ENCODE data around the gene RPS27. TPM values are rescaled to one million over a fixed set of nuclear protein-coding genes. Genes with fewer than 3 reads are reported as not detected.
"Not testable (repeated sequence)": the region's sequence is repeated elsewhere in the genome, so short reads cannot be mapped to it uniquely, and the experiment has no call there.

Gene RPS27
- polyA plus RNA-seq, 1 of the 3 experiments (the other 2 are of a cell fraction): 7,060 TPM

DNA sequence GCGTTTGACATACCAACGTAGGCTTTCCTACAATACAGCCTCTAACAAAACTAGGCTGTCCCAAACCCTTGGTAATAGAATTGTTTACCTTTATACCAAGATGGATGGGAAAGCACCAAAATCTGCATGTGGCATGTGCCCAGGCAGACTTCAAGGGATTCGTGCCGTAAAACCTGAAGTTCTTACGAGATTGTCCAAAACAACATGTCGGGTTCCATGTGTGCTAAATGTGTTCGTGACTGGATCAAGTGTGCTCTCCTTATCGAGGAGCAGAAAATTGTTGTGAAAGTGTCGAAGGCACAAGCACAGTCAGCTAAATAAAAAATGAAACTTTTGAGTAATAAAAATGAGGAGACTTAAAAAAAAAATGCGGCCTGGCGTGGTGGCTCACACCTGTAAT is 5.1 kb downstream of the RPS27 start:
- TF ChIP-seq MXI1 (IDR thresholded peaks at IDR 0.05; ENCODE audit: low read depth, low read length) (no peak), NFIC (IDR thresholded peaks at IDR 0.05; ENCODE audit: borderline replicate concordance) (no peak), YY1 (IDR thresholded peaks at IDR 0.05; ENCODE audit: low read depth) (no peak), CHD2 (IDR thresholded peaks at IDR 0.05; ENCODE audit: low read length, partially characterized antibody) (no peak), FOXM1 (IDR thresholded peaks at IDR 0.05; ENCODE audit: low read depth) (no peak), FOXJ3 (CRISPR knock-in tag; IDR thresholded peaks at IDR 0.05) (no peak)
- TF ChIP-seq, protein P1, sequence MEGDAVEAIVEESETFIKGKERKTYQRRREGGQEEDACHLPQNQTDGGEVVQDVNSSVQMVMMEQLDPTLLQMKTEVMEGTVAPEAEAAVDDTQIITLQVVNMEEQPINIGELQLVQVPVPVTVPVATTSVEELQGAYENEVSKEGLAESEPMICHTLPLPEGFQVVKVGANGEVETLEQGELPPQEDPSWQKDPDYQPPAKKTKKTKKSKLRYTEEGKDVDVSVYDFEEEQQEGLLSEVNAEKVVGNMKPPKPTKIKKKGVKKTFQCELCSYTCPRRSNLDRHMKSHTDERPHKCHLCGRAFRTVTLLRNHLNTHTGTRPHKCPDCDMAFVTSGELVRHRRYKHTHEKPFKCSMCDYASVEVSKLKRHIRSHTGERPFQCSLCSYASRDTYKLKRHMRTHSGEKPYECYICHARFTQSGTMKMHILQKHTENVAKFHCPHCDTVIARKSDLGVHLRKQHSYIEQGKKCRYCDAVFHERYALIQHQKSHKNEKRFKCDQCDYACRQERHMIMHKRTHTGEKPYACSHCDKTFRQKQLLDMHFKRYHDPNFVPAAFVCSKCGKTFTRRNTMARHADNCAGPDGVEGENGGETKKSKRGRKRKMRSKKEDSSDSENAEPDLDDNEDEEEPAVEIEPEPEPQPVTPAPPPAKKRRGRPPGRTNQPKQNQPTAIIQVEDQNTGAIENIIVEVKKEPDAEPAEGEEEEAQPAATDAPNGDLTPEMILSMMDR (IDR thresholded peaks at IDR 0.05): no peak
- H4K20me1 ChIP-seq (ENCODE audit: insufficient read depth): peaks cover 8% of the 10 kb centered on the region; the same call in 1 of the 2 replicates
- peaks cover 24 to 35% of the 10 kb centered on the region in 2 experiments for H3K36me3 ChIP-seq (replicated peaks in 1 of 2; ENCODE audit: control insufficient read depth in 1 of 2, insufficient read depth in 2 of 2, low read length in 1 of 2)
- no peak overlapping the region for H3K4me2 ChIP-seq
- H3K4me1 ChIP-seq (ENCODE audit: control insufficient read depth in 1 of 2, insufficient read depth in 2 of 2, low read depth in 1 of 2, low read length in 1 of 2): peaks cover 15 to 17% of the 10 kb centered on the region in 2 experiments; a peak in 3 of 4 replicates
- no peak for DNase-seq
- peaks cover 49% of the 10 kb centered on the region for H3F3A ChIP-seq (replicated peaks; ENCODE audit: insufficient read depth)
- H3K4me3 ChIP-seq (ENCODE audit: low read depth in 2 of 2, low read length in 1 of 2): no peak overlapping the region
- peaks cover 24% of the 10 kb centered on the region for H3K79me2 ChIP-seq (ENCODE audit: insufficient read depth)
- 98% methylated on average over 11 of the region's 11 CpGs for WGBS (ENCODE audit: low lambda C conversion rate)
- no peaks in the 10 kb centered on the region for H3K9me2 ChIP-seq
- no peaks in the 10 kb centered on the region for H3K27me3 ChIP-seq (ENCODE audit: insufficient read depth)
- no peak overlapping the region for H3K9ac ChIP-seq
- no peak overlapping the region for H3K27ac ChIP-seq (ENCODE audit: low read depth in 2 of 2, low read length in 1 of 2)
- POLR2A ChIA-PET: interaction anchor here (0.6 kb wide), 1 partner anchor 118 kb away, joined by 3 read pairs; no protein-coding TSS in a partner anchor
- H3K9me3 ChIP-seq: no peaks in the 10 kb centered on the region
- no peak overlapping the region for H2AFZ ChIP-seq (ENCODE audit: low read depth)
- CTCF ChIA-PET: interaction anchor here (0.6 to 1.0 kb wide), 2 partner anchors 49 to 65 kb away, joined by 3 to 4 read pairs; partner anchors contain the start of gene DENND4B

DNA sequence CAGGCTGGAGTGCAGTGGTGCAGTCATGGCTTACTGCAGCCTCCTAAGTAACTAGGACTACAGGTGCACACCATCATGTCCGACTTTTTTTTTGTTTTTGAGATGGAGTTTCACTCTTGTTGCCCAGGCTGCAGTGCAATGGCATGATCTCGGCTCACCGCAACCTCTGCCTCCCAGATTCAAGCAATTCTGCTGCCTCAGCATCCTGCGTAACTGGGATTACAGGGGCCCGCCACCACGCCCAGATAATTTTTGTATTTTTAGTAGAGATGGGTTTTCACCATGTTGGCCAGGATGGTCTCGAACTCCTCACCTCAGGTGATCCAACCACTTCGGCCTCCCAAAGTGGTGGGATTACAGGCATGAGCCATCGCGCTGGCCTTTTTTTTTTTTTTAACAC is 6.3 kb downstream of the RPS27 start:
- H3K9ac ChIP-seq; H3K4me3 ChIP-seq (ENCODE audit: low read depth in 2 of 2, low read length in 1 of 2); CTCF ChIA-PET; H3K4me2 ChIP-seq; H4K20me1 ChIP-seq (ENCODE audit: insufficient read depth); POLR2A ChIA-PET; H3K27ac ChIP-seq (ENCODE audit: low read depth in 2 of 2, low read length in 1 of 2); H3K9me2 ChIP-seq; H2AFZ ChIP-seq (ENCODE audit: low read depth); H3K9me3 ChIP-seq; DNase-seq; H3K27me3 ChIP-seq (ENCODE audit: insufficient read depth): not testable (repeated sequence)
- peaks cover 13 to 19% of the 10 kb centered on the region in 2 experiments; a peak in 3 of 4 replicates for H3K4me1 ChIP-seq (ENCODE audit: control insufficient read depth in 1 of 2, insufficient read depth in 2 of 2, low read depth in 1 of 2, low read length in 1 of 2)
- H3K36me3 ChIP-seq (replicated peaks in 1 of 2; ENCODE audit: control insufficient read depth in 1 of 2, insufficient read depth in 2 of 2, low read length in 1 of 2): peaks cover 18 to 26% of the 10 kb centered on the region in 2 experiments
- peaks cover 12% of the 10 kb centered on the region for H3K79me2 ChIP-seq (ENCODE audit: insufficient read depth)
- peaks cover 46% of the 10 kb centered on the region for H3F3A ChIP-seq (replicated peaks; ENCODE audit: insufficient read depth)
- WGBS (ENCODE audit: low lambda C conversion rate): 94% methylated on average over 10 of the region's 10 CpGs

DNA sequence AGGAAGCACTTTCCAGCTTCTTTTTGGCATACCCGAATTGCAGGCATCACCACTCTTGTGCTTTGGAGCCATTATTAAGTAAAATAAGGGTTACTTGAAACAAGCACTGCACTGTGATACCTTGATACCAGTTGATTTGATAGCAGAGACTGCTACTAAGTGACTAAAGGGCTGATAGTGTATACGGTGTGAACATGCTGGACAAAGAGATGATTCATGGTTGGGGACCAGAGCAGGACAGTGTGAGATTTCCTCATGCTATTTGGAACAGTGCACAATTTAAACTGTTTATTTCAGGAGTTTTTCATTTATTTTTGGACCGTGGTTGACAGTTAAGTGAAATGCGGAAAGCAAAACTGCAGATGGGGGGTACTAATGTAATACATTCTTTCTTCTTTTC is 9.9 kb downstream of the RPS27 start:
- no peak for DNase-seq
- Histone ChIP-seq H3F3A (replicated peaks; ENCODE audit: insufficient read depth) (peaks cover 11% of the 10 kb centered on the region), H3K36me3 (replicated peaks in 1 of 2; ENCODE audit: control insufficient read depth in 1 of 2, insufficient read depth in 2 of 2, low read length in 1 of 2) (peaks cover 0 to 2% of the 10 kb centered on the region in 2 experiments), H3K27me3 (ENCODE audit: insufficient read depth) (no peaks in the 10 kb centered on the region), H3K4me1 (ENCODE audit: control insufficient read depth in 1 of 2, insufficient read depth in 2 of 2, low read depth in 1 of 2, low read length in 1 of 2) (0 out of 4 replicates have a peak, but pooled peaks cover 0 to 7% of the 10 kb centered on the region in 2 experiments), H3K9ac (no peak overlapping the region), H3K27ac (ENCODE audit: low read depth in 2 of 2, low read length in 1 of 2) (no peak overlapping the region), H4K20me1 (ENCODE audit: insufficient read depth) (no peaks in the 10 kb centered on the region), H3K79me2 (ENCODE audit: insufficient read depth) (no peaks in the 10 kb centered on the region), H2AFZ (ENCODE audit: low read depth) (no peak overlapping the region), H3K9me2 (no peaks in the 10 kb centered on the region), H3K4me3 (ENCODE audit: low read depth in 2 of 2, low read length in 1 of 2) (no peak overlapping the region), H3K9me3 (no peaks in the 10 kb centered on the region), H3K4me2 (no peak overlapping the region)
- ChIA-PET POLR2A (interaction anchor here (1.1 to 3.6 kb wide), 2 partner anchors 8 to 10 kb away, joined by 4 to 33 read pairs; partner anchors contain the start of gene RPS27), CTCF (interaction anchor here (1.2 kb wide), 1 partner anchor 14 kb away, joined by 4 read pairs; the partner anchor contains the start of gene RAB13)
- WGBS (ENCODE audit: low lambda C conversion rate): 60% methylated on average over 4 of the region's 4 CpGs
- TF ChIP-seq GABPA (IDR thresholded peaks at IDR 0.05; ENCODE audit: low read depth): no peak
- no peak for TF ChIP-seq RAD21 (IDR thresholded peaks at IDR 0.05; ENCODE audit: low read length)
- no peak for TF ChIP-seq FOXJ3 (CRISPR knock-in tag; IDR thresholded peaks at IDR 0.05)
- TF ChIP-seq NFIC (IDR thresholded peaks at IDR 0.05; ENCODE audit: borderline replicate concordance): no peak
- TF ChIP-seq, protein P2, sequence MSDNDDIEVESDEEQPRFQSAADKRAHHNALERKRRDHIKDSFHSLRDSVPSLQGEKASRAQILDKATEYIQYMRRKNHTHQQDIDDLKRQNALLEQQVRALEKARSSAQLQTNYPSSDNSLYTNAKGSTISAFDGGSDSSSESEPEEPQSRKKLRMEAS (IDR thresholded peaks at IDR 0.05; ENCODE audit: low read depth): no peak
- no peak for TF ChIP-seq RCOR1 (IDR thresholded peaks at IDR 0.05; ENCODE audit: low read length)
- TF ChIP-seq NRF1 (IDR thresholded peaks at IDR 0.05; ENCODE audit: low read depth, low read length): no peak
